ENCODE measurements around the gene IYD. TPM values are rescaled to one million over a fixed set of nuclear protein-coding genes. Genes with fewer than 3 reads are reported as not detected.
"Not testable (repeated sequence)": the region's sequence is repeated elsewhere in the genome, so short reads cannot be mapped to it uniquely, and the experiment has no call there.

Gene IYD
- total and polyA plus RNA-seq, 2 donors = 0.02 TPM; not detected in 1

DNA sequence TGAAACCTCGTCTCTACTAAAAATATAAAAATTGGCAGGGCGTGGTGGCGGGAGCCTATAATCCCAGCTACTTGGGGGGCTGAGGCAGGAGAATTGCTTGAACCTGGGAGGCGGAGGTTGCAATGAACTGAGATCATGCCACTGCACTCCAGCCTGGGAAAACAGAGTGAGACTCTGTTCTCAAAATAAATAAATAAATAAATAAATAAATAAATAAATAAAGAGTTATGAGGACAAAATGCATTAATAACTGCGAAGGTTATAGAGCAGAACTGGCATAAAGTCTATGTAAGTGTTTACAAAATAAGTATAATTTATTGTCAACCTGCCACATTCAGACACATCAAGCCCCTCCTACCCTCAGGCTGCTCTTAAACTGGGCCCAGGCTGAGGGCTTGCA is 80.2 kb downstream of the IYD start:
- not testable (repeated sequence) for H3K4me1 ChIP-seq (ENCODE audit: control insufficient read depth in 2 of 2, insufficient read depth in 2 of 2, low read length in 2 of 2); H3K36me3 ChIP-seq (ENCODE audit: control insufficient read depth in 2 of 2, insufficient read depth in 2 of 2, low read length in 1 of 2); H3K27ac ChIP-seq (ENCODE audit: low read depth in 1 of 2, low read length in 1 of 2); H3K4me3 ChIP-seq (ENCODE audit: low read length in 2 of 2); DNase-seq (ENCODE audit: low read depth in 6 of 9, low spot score in 9 of 9); H3K9me3 ChIP-seq (ENCODE audit: control insufficient read depth in 2 of 2, insufficient read depth in 1 of 2, low read length in 1 of 2); H3K27me3 ChIP-seq (ENCODE audit: control insufficient read depth in 2 of 2, insufficient read depth in 1 of 2, low read length in 1 of 2)
- 98% methylated on average over 5 of the region's 5 CpGs for WGBS

- no peak for DNase-seq (ENCODE audit: low read depth in 6 of 9, low spot score in 9 of 9)
- over 99% methylated on average over 3 of the region's 3 CpGs for WGBS
- Histone ChIP-seq H3K27ac (ENCODE audit: low read depth in 1 of 2, low read length in 1 of 2) (no peak overlapping the region), H3K27me3 (ENCODE audit: control insufficient read depth in 2 of 2, insufficient read depth in 1 of 2, low read length in 1 of 2) (no peaks in the 10 kb centered on the region), H3K36me3 (ENCODE audit: control insufficient read depth in 2 of 2, insufficient read depth in 2 of 2, low read length in 1 of 2) (no peaks in the 10 kb centered on the region), H3K4me1 (ENCODE audit: control insufficient read depth in 2 of 2, insufficient read depth in 2 of 2, low read length in 2 of 2) (peaks cover 6 to 7% of the 10 kb centered on the region in 2 donors), H3K4me3 (ENCODE audit: low read length in 2 of 2) (no peak overlapping the region), H3K9me3 (ENCODE audit: control insufficient read depth in 2 of 2, insufficient read depth in 1 of 2, low read length in 1 of 2) (peaks cover 0 to 5% of the 10 kb centered on the region in 2 donors)
These were observed 82.1 kb downstream of the IYD start for GRCh38 chr6:150450918-150451317.

DNA sequence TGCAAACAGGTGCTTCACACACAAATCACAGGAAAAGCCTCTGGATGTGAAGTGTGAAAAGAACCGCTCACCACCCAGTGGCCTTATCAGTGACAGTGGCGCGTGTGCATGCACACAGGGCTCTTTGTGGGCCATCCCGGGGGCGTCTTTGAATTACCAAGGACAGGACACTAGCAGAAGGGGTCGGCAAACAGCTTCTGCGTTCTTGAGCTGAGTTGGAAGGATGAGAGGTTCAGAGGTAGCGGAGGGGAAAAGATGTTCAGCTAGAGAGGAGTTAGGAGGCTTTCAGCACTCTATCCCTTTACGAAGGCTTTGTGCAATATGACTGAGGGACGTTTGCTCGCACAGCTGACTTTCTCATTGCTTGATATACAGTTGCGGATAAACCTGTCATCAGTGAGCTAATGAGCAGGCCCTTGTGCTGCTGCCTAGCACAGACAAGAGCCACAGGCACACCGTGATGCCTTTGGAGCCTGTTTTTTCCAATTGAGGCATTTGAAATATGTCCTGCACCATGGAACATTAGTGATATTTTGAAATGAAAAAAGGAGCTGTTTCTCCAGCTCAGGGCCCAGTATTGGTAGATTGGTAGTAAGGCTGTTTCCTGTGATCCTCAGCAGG is 83.1 kb downstream of the IYD start:
- no peak for DNase-seq (ENCODE audit: low read depth in 6 of 9, low spot score in 9 of 9)
- H3K27ac ChIP-seq (ENCODE audit: low read depth in 1 of 2, low read length in 1 of 2) = no peak overlapping the region
- WGBS = 97% methylated on average over 13 of the region's 13 CpGs

DNA sequence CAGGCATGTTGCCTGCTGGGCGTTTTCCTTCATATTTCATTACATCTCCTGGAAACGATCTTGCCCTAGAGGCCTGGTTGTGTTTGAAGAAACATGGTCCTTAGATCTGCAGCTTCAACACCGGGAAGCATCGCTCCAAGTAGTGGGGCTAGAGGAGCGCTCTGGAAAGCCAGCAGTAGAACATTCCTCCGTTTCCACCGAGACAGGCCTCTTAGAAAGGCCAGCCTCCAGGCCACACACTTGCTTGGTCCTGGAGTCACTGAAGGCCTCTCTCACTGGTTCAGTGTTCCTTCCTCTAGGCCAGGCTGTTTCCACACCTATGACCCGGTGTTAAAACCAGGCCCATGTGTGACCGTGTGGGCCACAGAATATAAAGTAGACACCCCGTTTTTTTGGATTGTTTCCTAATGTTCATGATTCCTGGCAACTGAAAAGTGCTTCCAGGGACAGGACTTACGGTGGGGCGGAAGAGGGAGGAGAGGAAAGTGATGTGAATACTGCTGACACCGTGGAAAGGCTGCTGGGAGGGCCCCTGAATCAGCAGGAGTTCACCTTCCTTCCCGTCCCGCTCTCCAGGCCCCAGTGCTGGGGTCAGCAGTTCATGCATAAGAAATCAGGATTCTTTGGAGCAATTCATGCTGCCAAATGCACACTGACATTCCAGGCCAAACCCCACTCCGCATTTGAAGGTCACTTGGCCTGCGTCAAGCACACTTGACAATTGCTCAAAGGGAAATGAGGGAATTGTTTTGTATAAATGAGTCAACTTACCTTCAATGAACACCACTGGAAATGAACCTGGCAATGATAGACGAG is 83.8 kb downstream of the IYD start:
- 94% methylated on average over 18 of the region's 18 CpGs for WGBS
- Histone ChIP-seq H3K36me3 (ENCODE audit: control insufficient read depth in 2 of 2, insufficient read depth in 2 of 2, low read length in 1 of 2) (no peaks in the 10 kb centered on the region), H3K27ac (ENCODE audit: low read depth in 1 of 2, low read length in 1 of 2) (no peak overlapping the region), H3K4me1 (ENCODE audit: control insufficient read depth in 2 of 2, insufficient read depth in 2 of 2, low read length in 2 of 2) (peaks cover 6 to 7% of the 10 kb centered on the region in 2 donors), H3K27me3 (ENCODE audit: control insufficient read depth in 2 of 2, insufficient read depth in 1 of 2, low read length in 1 of 2) (no peaks in the 10 kb centered on the region), H3K9me3 (ENCODE audit: control insufficient read depth in 2 of 2, insufficient read depth in 1 of 2, low read length in 1 of 2) (peaks cover 0 to 5% of the 10 kb centered on the region in 2 donors), H3K4me3 (ENCODE audit: low read length in 2 of 2) (no peak overlapping the region)
- DNase-seq (ENCODE audit: low read depth in 6 of 9, low spot score in 9 of 9) = no peak

More for the DNA sequence above, 83.1 kb downstream of the IYD start:
- Histone ChIP-seq H3K9me3 (ENCODE audit: control insufficient read depth in 2 of 2, insufficient read depth in 1 of 2, low read length in 1 of 2) (peaks cover 0 to 5% of the 10 kb centered on the region in 2 donors), H3K4me3 (ENCODE audit: low read length in 2 of 2) (no peak overlapping the region), H3K36me3 (ENCODE audit: control insufficient read depth in 2 of 2, insufficient read depth in 2 of 2, low read length in 1 of 2) (no peaks in the 10 kb centered on the region), H3K4me1 (ENCODE audit: control insufficient read depth in 2 of 2, insufficient read depth in 2 of 2, low read length in 2 of 2) (peaks cover 6 to 7% of the 10 kb centered on the region in 2 donors), H3K27me3 (ENCODE audit: control insufficient read depth in 2 of 2, insufficient read depth in 1 of 2, low read length in 1 of 2) (no peaks in the 10 kb centered on the region)

DNA sequence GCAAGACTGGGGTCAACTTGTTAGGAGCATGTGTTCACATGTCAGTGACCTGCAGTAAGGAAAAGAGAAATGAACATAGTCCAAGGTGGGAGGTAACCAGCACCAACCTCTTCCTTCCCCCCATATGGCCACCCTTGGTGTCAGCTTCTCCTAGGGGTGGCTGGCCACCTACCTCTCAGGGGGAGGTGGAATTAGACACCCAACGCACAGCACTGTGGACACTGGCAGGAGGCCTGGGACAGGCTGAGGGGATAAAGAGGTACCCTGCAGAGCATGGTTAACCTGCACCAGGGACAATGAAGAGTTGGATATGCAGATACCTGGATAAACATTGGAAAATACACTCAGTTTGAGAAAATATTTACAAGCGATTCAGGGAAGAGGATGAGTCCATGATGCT is 84.5 kb downstream of the IYD start:
- 97% methylated on average over 2 of the region's 2 CpGs for WGBS
- Histone ChIP-seq H3K27me3 (ENCODE audit: control insufficient read depth in 2 of 2, insufficient read depth in 1 of 2, low read length in 1 of 2) (no peaks in the 10 kb centered on the region), H3K9me3 (ENCODE audit: control insufficient read depth in 2 of 2, insufficient read depth in 1 of 2, low read length in 1 of 2) (peaks cover 0 to 5% of the 10 kb centered on the region in 2 donors), H3K36me3 (ENCODE audit: control insufficient read depth in 2 of 2, insufficient read depth in 2 of 2, low read length in 1 of 2) (no peaks in the 10 kb centered on the region), H3K27ac (ENCODE audit: low read depth in 1 of 2, low read length in 1 of 2) (no peak overlapping the region), H3K4me3 (ENCODE audit: low read length in 2 of 2) (no peak overlapping the region), H3K4me1 (ENCODE audit: control insufficient read depth in 2 of 2, insufficient read depth in 2 of 2, low read length in 2 of 2) (peaks cover 6 to 7% of the 10 kb centered on the region in 2 donors)
- no peak for DNase-seq (ENCODE audit: low read depth in 6 of 9, low spot score in 9 of 9)

Other genes starting within 250 kb of the IYD start
- 0.42 TPM for gene PPP1R14C, start 226.0 kb upstream of the IYD start, total RNA-seq
- gene PPP1R14C, start 226.0 kb upstream of the IYD start, polyA plus RNA-seq = 1.9 TPM
- 27.2 TPM for gene PLEKHG1, start 230.9 kb downstream of the IYD start, total RNA-seq
- gene PLEKHG1, start 230.9 kb downstream of the IYD start, polyA plus RNA-seq = 10.0 TPM

Measured in thymus (tissue), 11 donors.